ENCODE results near the gene ADAMTS16. TPM values are rescaled to one million over a fixed set of nuclear protein-coding genes. Genes with fewer than 3 reads are reported as not detected.

ADAMTS16 gene
- total and polyA plus RNA-seq, 2 experiments from 2014 or later: 2.8 to 15.4 TPM

- TF ChIP-seq EZH2phosphoT487 (IDR thresholded peaks at IDR 0.05; ENCODE audit: unreplicated experiment) (no peak), STAT1 (IDR thresholded peaks at IDR 0.05; ENCODE audit: unreplicated experiment) (no peak), POLR2AphosphoS5 (IDR thresholded peaks at IDR 0.05; ENCODE audit: low read depth) (no peak), NANOG (IDR thresholded peaks at IDR 0.05; ENCODE audit: borderline replicate concordance) (no peak), EZH2 (IDR thresholded peaks at IDR 0.05; ENCODE audit: low read depth, unreplicated experiment) (no peak), REST (IDR thresholded peaks at IDR 0.05; ENCODE audit: unreplicated experiment) (no peak), ETS1 (IDR thresholded peaks at IDR 0.05) (no peak), CTCF (conservative IDR thresholded peaks at IDR 0.05; ENCODE audit: low read depth in 2 of 2) (no peak), ZNF331 (CRISPR knock-in tag; IDR thresholded peaks at IDR 0.05; ENCODE audit: low read depth) (no peak)
- no peak for ATAC-seq
- no peaks in the 10 kb centered on the region for H3K9me3 Mint-ChIP-seq
These were observed 133.8 kb downstream of the ADAMTS16 start for GRCh38 chr5:5273976-5274375.

GRCh38 chr5:5275211-5275610, 135.1 kb downstream of the ADAMTS16 start:
- Histone ChIP-seq H4K20me1 (replicated peaks; ENCODE audit: insufficient read depth) (no peaks in the 10 kb centered on the region), H3K27ac (ENCODE audit: low read depth) (no peak overlapping the region), H3K4me1 (ENCODE audit: insufficient read depth) (peaks cover 5% of the 10 kb centered on the region; the same call in 1 of the 2 replicates), H3K36me3 (ENCODE audit: insufficient read depth) (no peaks in the 10 kb centered on the region), H2AFZ (no peak overlapping the region), H3K4me3 (no peak overlapping the region), H3K27me3 (ENCODE audit: insufficient read depth) (no peaks in the 10 kb centered on the region), H3F3A (replicated peaks; ENCODE audit: low read depth) (no peaks in the 10 kb centered on the region), H3K9me2 (ENCODE audit: insufficient read depth) (no peaks in the 10 kb centered on the region), H3K79me2 (replicated peaks; ENCODE audit: insufficient read depth) (no peaks in the 10 kb centered on the region), H3K4me2 (no peak overlapping the region)
- H3K4me1 Mint-ChIP-seq: peaks cover 34% of the 10 kb centered on the region
- no peaks in the 10 kb centered on the region for H3K9me3 Mint-ChIP-seq
- ATAC-seq: no peak
- TF ChIP-seq ZNF331 (CRISPR knock-in tag; IDR thresholded peaks at IDR 0.05; ENCODE audit: low read depth) (no peak), CREB1 (CRISPR knock-in tag; IDR thresholded peaks at IDR 0.05; ENCODE audit: low read depth) (no peak)
- H3K27ac Mint-ChIP-seq: no peak overlapping the region
- H3K36me3 Mint-ChIP-seq (ENCODE audit: low read depth): peaks cover 2% of the 10 kb centered on the region; the same call in 2 of the 3 replicates
- peaks cover 2% of the 10 kb centered on the region for H3K27me3 Mint-ChIP-seq (ENCODE audit: insufficient read depth, low read depth, poor library complexity)
- DNase-seq (ENCODE audit: low spot score): no peak
- no peak overlapping the region for H3K4me3 Mint-ChIP-seq

More at GRCh38 chr5:5273976-5274375, 133.8 kb downstream of the ADAMTS16 start:
- no peaks in the 10 kb centered on the region for H3F3A ChIP-seq (replicated peaks; ENCODE audit: low read depth)
- Mint-ChIP-seq H3K27ac (no peak overlapping the region), H3K36me3 (ENCODE audit: low read depth) (peaks cover 10% of the 10 kb centered on the region; the same call in 2 of the 3 replicates), H3K27me3 (ENCODE audit: insufficient read depth, low read depth, poor library complexity) (peaks cover 2% of the 10 kb centered on the region), H3K4me1 (peaks cover 23% of the 10 kb centered on the region), H3K4me3 (no peak overlapping the region)
- H3K36me3 ChIP-seq (ENCODE audit: insufficient read depth): no peaks in the 10 kb centered on the region
- no peaks in the 10 kb centered on the region for H3K79me2 ChIP-seq (replicated peaks; ENCODE audit: insufficient read depth)
- DNase-seq (ENCODE audit: low spot score): no peak
- peaks cover 5% of the 10 kb centered on the region; the same call in 1 of the 2 replicates for H3K4me1 ChIP-seq (ENCODE audit: insufficient read depth)
- no peaks in the 10 kb centered on the region for H3K27me3 ChIP-seq (ENCODE audit: insufficient read depth)
- H3K4me3 ChIP-seq: no peak overlapping the region
- no peak overlapping the region for H3K27ac ChIP-seq (ENCODE audit: low read depth)
- no peaks in the 10 kb centered on the region for H4K20me1 ChIP-seq (replicated peaks; ENCODE audit: insufficient read depth)
- H2AFZ ChIP-seq: no peak overlapping the region
- no peak overlapping the region for H3K4me2 ChIP-seq
- H3K9me2 ChIP-seq (ENCODE audit: insufficient read depth): no peaks in the 10 kb centered on the region
